ENCODE results near the gene TRIM22. TPM values are rescaled to one million over a fixed set of nuclear protein-coding genes. Genes with fewer than 3 reads are reported as not detected.

TRIM22 gene
- total RNA-seq, 1 experiment from 2014 or later, result 24.1 TPM

DNA sequence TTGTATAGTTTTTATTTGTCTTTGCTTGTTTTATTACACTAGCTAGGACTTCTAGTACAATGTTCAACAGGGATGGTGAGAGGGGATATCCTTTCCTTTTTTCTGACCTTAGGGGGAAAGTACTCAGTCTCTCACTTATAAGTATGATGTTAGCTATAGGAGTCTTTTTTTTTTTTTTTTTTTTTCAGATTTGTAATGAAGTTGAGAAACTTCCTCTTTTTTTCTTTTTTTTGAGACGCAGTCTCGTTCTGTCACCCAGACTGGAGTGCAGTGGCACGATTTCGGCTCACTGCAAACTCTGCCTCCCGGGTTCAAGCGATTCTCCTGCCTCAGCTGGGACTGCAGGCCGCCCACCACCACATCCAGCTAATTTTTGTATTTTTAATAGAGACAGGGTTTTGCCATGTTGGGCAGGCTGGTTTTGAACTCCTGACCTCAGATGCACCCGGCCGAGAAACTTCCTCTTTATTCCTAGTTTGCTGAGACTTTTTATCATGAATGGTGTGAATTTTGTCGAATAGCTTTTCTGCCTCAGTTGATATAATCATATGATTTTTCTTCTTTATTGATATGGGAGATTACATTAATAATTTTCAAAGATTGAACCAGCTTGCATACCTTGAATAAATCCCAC, 10.9 kb downstream of the TRIM22 start:
- H3K4me3 Mint-ChIP-seq (ENCODE audit: unreplicated experiment), result no peak overlapping the region
- H3K27ac Mint-ChIP-seq (ENCODE audit: low read depth, unreplicated experiment), result no peak overlapping the region
- no peak for DNase-seq (ENCODE audit: unreplicated experiment)
- POLR2A ChIA-PET, result interaction anchor here (0.9 to 2.3 kb wide), 3 partner anchors 8 to 16 kb away, joined by 3 to 10 read pairs (median 9); partner anchors contain the start of genes TRIM22 and TRIM5
- CTCF ChIA-PET, result interaction anchor here (0.6 to 1.7 kb wide), 6 partner anchors 10 to 653 kb away, joined by 3 to 8 read pairs (median 4); partner anchors contain the start of gene TRIM5
- H3K4me1 Mint-ChIP-seq (ENCODE audit: insufficient read depth, unreplicated experiment), result no peaks in the 10 kb centered on the region
- TF ChIP-seq, protein P1, sequence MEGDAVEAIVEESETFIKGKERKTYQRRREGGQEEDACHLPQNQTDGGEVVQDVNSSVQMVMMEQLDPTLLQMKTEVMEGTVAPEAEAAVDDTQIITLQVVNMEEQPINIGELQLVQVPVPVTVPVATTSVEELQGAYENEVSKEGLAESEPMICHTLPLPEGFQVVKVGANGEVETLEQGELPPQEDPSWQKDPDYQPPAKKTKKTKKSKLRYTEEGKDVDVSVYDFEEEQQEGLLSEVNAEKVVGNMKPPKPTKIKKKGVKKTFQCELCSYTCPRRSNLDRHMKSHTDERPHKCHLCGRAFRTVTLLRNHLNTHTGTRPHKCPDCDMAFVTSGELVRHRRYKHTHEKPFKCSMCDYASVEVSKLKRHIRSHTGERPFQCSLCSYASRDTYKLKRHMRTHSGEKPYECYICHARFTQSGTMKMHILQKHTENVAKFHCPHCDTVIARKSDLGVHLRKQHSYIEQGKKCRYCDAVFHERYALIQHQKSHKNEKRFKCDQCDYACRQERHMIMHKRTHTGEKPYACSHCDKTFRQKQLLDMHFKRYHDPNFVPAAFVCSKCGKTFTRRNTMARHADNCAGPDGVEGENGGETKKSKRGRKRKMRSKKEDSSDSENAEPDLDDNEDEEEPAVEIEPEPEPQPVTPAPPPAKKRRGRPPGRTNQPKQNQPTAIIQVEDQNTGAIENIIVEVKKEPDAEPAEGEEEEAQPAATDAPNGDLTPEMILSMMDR (IDR thresholded peaks at IDR 0.05; ENCODE audit: unreplicated experiment), result no peak
- no peaks in the 10 kb centered on the region for H3K27me3 Mint-ChIP-seq (ENCODE audit: insufficient read depth, unreplicated experiment)
- H3K9me3 Mint-ChIP-seq (ENCODE audit: unreplicated experiment), result no peaks in the 10 kb centered on the region
- no TSS peak for BruUV-seq (replicated peaks)
- intact Hi-C loops (cut with micrococcal nuclease), result no loop called here
- H3K36me3 Mint-ChIP-seq (ENCODE audit: insufficient read depth, unreplicated experiment), result peaks cover 51% of the 10 kb centered on the region

DNA sequence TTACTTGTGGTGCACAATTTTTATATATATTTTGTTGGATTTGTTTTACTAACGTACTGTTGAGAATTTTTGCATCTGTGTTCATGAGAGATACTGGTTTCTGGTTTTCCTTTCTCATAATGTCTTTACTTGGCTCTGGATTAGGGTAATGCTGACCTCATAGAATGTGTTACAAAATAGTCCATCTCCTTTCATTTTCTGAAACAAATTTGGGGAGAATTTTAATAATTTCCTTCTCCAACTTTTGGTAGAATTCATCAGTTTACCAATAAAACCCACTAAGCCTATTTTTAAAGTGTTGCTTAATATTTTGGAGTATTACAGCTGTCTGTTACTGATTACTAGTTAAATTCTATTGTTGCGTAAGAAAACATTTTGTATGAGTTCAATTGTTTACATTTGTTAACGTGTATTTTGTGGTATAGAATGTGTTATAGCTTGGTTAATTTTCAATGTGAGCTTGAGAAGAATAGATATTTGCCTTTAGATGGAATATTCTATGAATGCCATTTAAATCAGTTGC, 11.5 kb downstream of the TRIM22 start:
- ChIA-PET POLR2A (interaction anchor here (0.9 to 2.3 kb wide), 4 partner anchors 9 to 16 kb away, joined by 3 to 10 read pairs (median 6); partner anchors contain the start of genes TRIM22 and TRIM5), CTCF (interaction anchor here (1.0 to 1.7 kb wide), 6 partner anchors 10 to 653 kb away, joined by 3 to 8 read pairs (median 4); partner anchors contain the start of gene TRIM5)
- DNase-seq (ENCODE audit: unreplicated experiment), result no peak
- H3K27ac Mint-ChIP-seq (ENCODE audit: low read depth, unreplicated experiment), result no peak overlapping the region
- intact Hi-C loops (cut with micrococcal nuclease), result no loop called here
- H3K4me3 Mint-ChIP-seq (ENCODE audit: unreplicated experiment), result no peak overlapping the region
- BruUV-seq (replicated peaks), result no TSS peak
- H3K27me3 Mint-ChIP-seq (ENCODE audit: insufficient read depth, unreplicated experiment), result no peaks in the 10 kb centered on the region
- H3K4me1 Mint-ChIP-seq (ENCODE audit: insufficient read depth, unreplicated experiment), result no peaks in the 10 kb centered on the region
- TF ChIP-seq, protein P1 (IDR thresholded peaks at IDR 0.05; ENCODE audit: unreplicated experiment), result no peak
- no peaks in the 10 kb centered on the region for H3K9me3 Mint-ChIP-seq (ENCODE audit: unreplicated experiment)
- H3K36me3 Mint-ChIP-seq (ENCODE audit: insufficient read depth, unreplicated experiment), result peaks cover 57% of the 10 kb centered on the region

GRCh38 chr11:5703741-5704536, 14.3 kb downstream of the TRIM22 start:
- intact Hi-C loops (cut with micrococcal nuclease), result no loop called here
- Mint-ChIP-seq H3K4me3 (ENCODE audit: unreplicated experiment) (no peak overlapping the region), H3K27ac (ENCODE audit: low read depth, unreplicated experiment) (no peak overlapping the region), H3K27me3 (ENCODE audit: insufficient read depth, unreplicated experiment) (no peaks in the 10 kb centered on the region), H3K9me3 (ENCODE audit: unreplicated experiment) (no peaks in the 10 kb centered on the region), H3K4me1 (ENCODE audit: insufficient read depth, unreplicated experiment) (no peaks in the 10 kb centered on the region), H3K36me3 (ENCODE audit: insufficient read depth, unreplicated experiment) (peaks cover 54% of the 10 kb centered on the region)
- TF ChIP-seq, protein P1 (IDR thresholded peaks at IDR 0.05; ENCODE audit: unreplicated experiment), result no peak
- BruUV-seq (replicated peaks), result no TSS peak
- ChIA-PET POLR2A (no interaction called here), CTCF (no interaction called here)
- DNase-seq (ENCODE audit: unreplicated experiment), result no peak

GRCh38 chr11:5705688-5706087, 16.1 kb downstream of the TRIM22 start:
- no peak for DNase-seq (ENCODE audit: unreplicated experiment)
- Mint-ChIP-seq H3K9me3 (ENCODE audit: unreplicated experiment) (no peaks in the 10 kb centered on the region), H3K4me3 (ENCODE audit: unreplicated experiment) (no peak overlapping the region), H3K27ac (ENCODE audit: low read depth, unreplicated experiment) (no peak overlapping the region), H3K27me3 (ENCODE audit: insufficient read depth, unreplicated experiment) (no peaks in the 10 kb centered on the region), H3K4me1 (ENCODE audit: insufficient read depth, unreplicated experiment) (no peaks in the 10 kb centered on the region), H3K36me3 (ENCODE audit: insufficient read depth, unreplicated experiment) (peaks cover 46% of the 10 kb centered on the region)
- ChIA-PET CTCF (interaction anchor here (0.6 to 1.1 kb wide), 2 partner anchors 92 to 110 kb away, joined by 3 read pairs; partner anchors contain the start of gene TRIM6), POLR2A (interaction anchor here (0.6 kb wide), 1 partner anchor 294 kb away, joined by 3 read pairs; no protein-coding TSS in a partner anchor)
- TF ChIP-seq, protein P1 (IDR thresholded peaks at IDR 0.05; ENCODE audit: unreplicated experiment), result no peak
- BruUV-seq (replicated peaks), result no TSS peak
- intact Hi-C loops (cut with micrococcal nuclease), result no loop called here

Measured in MCF 10A (cell line).